ENCODE data around the gene GLCCI1. TPM values are rescaled to one million over a fixed set of nuclear protein-coding genes. Genes with fewer than 3 reads are reported as not detected.

The GLCCI1 gene
- total and polyA plus RNA-seq, 2 of the 8 experiments (the other 6 are each of a cell fraction or from before 2014, with no cell fraction given) = 12.4 to 27.7 TPM

DNA sequence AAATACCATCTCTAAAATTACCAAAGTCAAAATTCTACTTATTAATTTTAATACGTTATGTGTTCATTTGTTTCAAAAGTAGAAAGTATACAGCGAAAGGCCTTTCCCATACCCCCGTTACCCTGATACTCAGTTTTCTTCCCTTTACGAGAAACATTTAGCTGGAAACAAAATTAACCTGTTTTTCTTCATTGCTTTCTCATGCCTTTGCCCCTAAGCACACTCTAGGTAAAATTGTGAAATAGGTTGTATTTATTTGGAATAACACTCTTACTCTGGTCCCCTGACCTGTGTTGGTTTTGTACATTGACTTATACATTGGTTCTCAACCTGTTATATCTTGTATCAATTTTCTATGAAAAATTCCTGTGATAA, 47.1 kb downstream of the GLCCI1 start:
- no peaks in the 10 kb centered on the region for H4K20me1 ChIP-seq (replicated peaks in 1 of 2; ENCODE audit: control insufficient read depth in 1 of 2, insufficient read depth in 2 of 2, low read length in 2 of 2)
- ChIA-PET POLR2A (ENCODE audit: partially characterized antibody) (no interaction called here), CTCF (ENCODE audit: partially characterized antibody) (no interaction called here)
- H2BK12ac ChIP-seq (ENCODE audit: low read depth, low read length) = no peak overlapping the region
- H3K4ac ChIP-seq (replicated peaks; ENCODE audit: insufficient read length, low read depth, low read length) = no peak overlapping the region
- no peak overlapping the region for H3K9ac ChIP-seq (replicated peaks in 1 of 4; ENCODE audit: extremely low read depth in 1 of 4, low read depth in 3 of 4, low read length in 3 of 4)
- H2BK120ac ChIP-seq (replicated peaks; ENCODE audit: low read depth, low read length) = no peak overlapping the region
- no peak for DNase-seq (ENCODE audit: low read depth in 1 of 2, low spot score in 2 of 2)
- H3K14ac ChIP-seq (ENCODE audit: insufficient read length) = no peak overlapping the region
- H4K5ac ChIP-seq (ENCODE audit: insufficient read length, low read depth, low read length) = no peak overlapping the region
- no peak overlapping the region for H3K18ac ChIP-seq (ENCODE audit: extremely low read depth, low read length)
- H3K23me2 ChIP-seq (ENCODE audit: low read depth, low read length) = no peaks in the 10 kb centered on the region
- H3K4me2 ChIP-seq (ENCODE audit: insufficient read depth in 1 of 2, low read depth in 2 of 2, low read length in 2 of 2) = no peak overlapping the region
- H3K4me1 ChIP-seq (replicated peaks in 1 of 4; ENCODE audit: control insufficient read depth in 3 of 4, insufficient read depth in 4 of 4, low read length in 3 of 4) = no peaks in the 10 kb centered on the region
- 80% methylated on average over 4 of the region's 4 CpGs; no CpG with 5 or more reads in 1 of the 2 experiments for WGBS, 2 experiments (ENCODE audit: extremely low coverage in 1 of 2, insufficient coverage in 1 of 2, insufficient read length in 1 of 2, insufficient replicate concordance in 2 of 2, low coverage in 1 of 2, low lambda C conversion rate in 2 of 2, missing lambda C conversion rate in 1 of 2)
- no peak overlapping the region for H2BK20ac ChIP-seq (ENCODE audit: low read length)
- H3K9me3 ChIP-seq (ENCODE audit: insufficient read depth in 2 of 2, low read depth in 1 of 2, low read length in 1 of 2) = no peaks in the 10 kb centered on the region
- no peak overlapping the region for H2BK5ac ChIP-seq (ENCODE audit: low read depth, low read length)
- no peak overlapping the region for H3K23ac ChIP-seq (ENCODE audit: insufficient read length)
- H3K27me3 ChIP-seq (replicated peaks in 1 of 4; ENCODE audit: control insufficient read depth in 3 of 4, extremely low read depth in 1 of 4, insufficient read depth in 3 of 4, low read length in 3 of 4) = no peaks in the 10 kb centered on the region
- no peak for FAIRE-seq
- no peak overlapping the region for H2AK5ac ChIP-seq (ENCODE audit: low read depth, low read length)
- H3K79me1 ChIP-seq (ENCODE audit: low read depth, low read length) = no peaks in the 10 kb centered on the region
- H3K27ac ChIP-seq (ENCODE audit: low read depth, low read length) = no peak overlapping the region
- no peak overlapping the region for H4K91ac ChIP-seq (replicated peaks; ENCODE audit: insufficient read length, low read length)
- H3K56ac ChIP-seq (replicated peaks; ENCODE audit: insufficient read length, low read depth, low read length) = no peak overlapping the region
- H4K8ac ChIP-seq (ENCODE audit: extremely low read depth, insufficient read depth, low read length) = no peak overlapping the region
- H2AFZ ChIP-seq (ENCODE audit: low read length) = no peak overlapping the region
- no peak overlapping the region for H2BK15ac ChIP-seq (ENCODE audit: low read length)
- no peaks in the 10 kb centered on the region; a peak in 2 of 8 replicates for H3K36me3 ChIP-seq (ENCODE audit: control insufficient read depth in 2 of 4, insufficient read depth in 4 of 4, low read length in 3 of 4)
- H3K79me2 ChIP-seq (ENCODE audit: control insufficient read depth in 1 of 2, insufficient read depth in 2 of 2, low read length in 2 of 2) = no peaks in the 10 kb centered on the region; a peak in 1 of 4 replicates
- no peak overlapping the region for H3K4me3 ChIP-seq (ENCODE audit: extremely low read depth in 1 of 4, insufficient read depth in 2 of 4, low read depth in 3 of 4, low read length in 4 of 4)
- TF ChIP-seq, protein P1, sequence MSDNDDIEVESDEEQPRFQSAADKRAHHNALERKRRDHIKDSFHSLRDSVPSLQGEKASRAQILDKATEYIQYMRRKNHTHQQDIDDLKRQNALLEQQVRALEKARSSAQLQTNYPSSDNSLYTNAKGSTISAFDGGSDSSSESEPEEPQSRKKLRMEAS (IDR thresholded peaks at IDR 0.05) = no peak
- TF ChIP-seq FOSL1 (IDR thresholded peaks at IDR 0.05; ENCODE audit: insufficient read depth, low read depth, low read length) (no peak), KDM5A (IDR thresholded peaks at IDR 0.05; ENCODE audit: low read length) (no peak), POU5F1 (IDR thresholded peaks at IDR 0.05; ENCODE audit: low read depth, low read length) (no peak), BCL11A (IDR thresholded peaks at IDR 0.05; ENCODE audit: low read depth in 2 of 2, low read length in 2 of 2) (no peak), KDM4A (IDR thresholded peaks at IDR 0.05; ENCODE audit: low read depth, low read length, severe bottlenecking) (no peak), TBP (IDR thresholded peaks at IDR 0.05; ENCODE audit: low read depth, low read length) (no peak), SAP30 (IDR thresholded peaks at IDR 0.05; ENCODE audit: insufficient read depth, insufficient replicate concordance, low read length) (no peak), RFX5 (IDR thresholded peaks at IDR 0.05; ENCODE audit: borderline replicate concordance, low read depth, low read length) (no peak), NANOG (IDR thresholded peaks at IDR 0.05; ENCODE audit: insufficient read depth, low read depth, low read length, poor library complexity, severe bottlenecking) (no peak), CBX8 (IDR thresholded peaks at IDR 0.05; ENCODE audit: borderline replicate concordance, low read depth, low read length) (no peak)
